Transverse colon (tissue), 4 donors: ENCODE measurements around the gene MSL2. TPM values are rescaled to one million over a fixed set of nuclear protein-coding genes. Genes with fewer than 3 reads are reported as not detected.
A peak's percentile ranks its signal among the peaks of the same experiment; 100 is the strongest.

ENCODE experiments used
- DNase-seq: peaks from one replicate; pipeline ENCODE4 v3.0.0-alpha.2; 2019
- H3K27ac ChIP-seq, 4 donors: fragments of 200-600 bp; sonication (generic); 2 replicates each; pipeline ENCODE4 v1.5.1; 2016 to 2018; ENCODE audit warnings: inconsistent platforms in 4 of 4
- H3K27me3 ChIP-seq: fragments of 200-600 bp; sonication (generic); 2 replicates; pipeline ENCODE4 v1.5.1; 2017; ENCODE audit warnings: inconsistent platforms
- H3K36me3 ChIP-seq, 4 donors: fragments of 200-600 bp; sonication (generic); 2 replicates each; pipeline ENCODE4 v1.5.1; 2017 to 2019; ENCODE audit warnings: inconsistent platforms in 4 of 4
- H3K4me1 ChIP-seq, 4 donors: fragments of 200-600 bp; sonication (generic); 2 replicates each; pipeline ENCODE4 v1.5.1; 2017 to 2020; ENCODE audit warnings: inconsistent platforms in 4 of 4
- H3K4me3 ChIP-seq, 4 donors: fragments of 200-600 bp; sonication (generic); 1 replicate in 1 of 4; 2 replicates in 3 of 4; pipeline versions ENCODE4 v1.5.1 to v1.6.1; 2017 to 2019; ENCODE audit warnings: inconsistent platforms in 4 of 4
- H3K9me3 ChIP-seq, 2 donors: fragments of 200-600 bp; sonication (generic); 2 replicates each; pipeline ENCODE4 v1.5.1; 2017 to 2019; ENCODE audit warnings: inconsistent platforms in 2 of 2
- CTCF ChIP-seq, 5 experiments: fragments of 200-600 bp in 3 of 5; fragments of 450-650 bp in 2 of 5; sonication (generic) in 3 of 5; IDR thresholded peaks; 1 replicate in 2 of 5; 2 replicates in 3 of 5; pipeline ENCODE4 v1.5.1; 2016 to 2017; ENCODE audit warnings: antibody characterized with exemption in 5 of 5, inconsistent platforms in 3 of 5, mild to moderate bottlenecking in 2 of 5, moderate library complexity in 1 of 5
- EP300 ChIP-seq: sonication (generic); formaldehyde crosslinking; IDR thresholded peaks from one replicate; pipeline ENCODE4 v1.6.1; 2017; ENCODE audit warnings: antibody characterized with exemption, low read depth
- POLR2A ChIP-seq: fragments of 450-650 bp; IDR thresholded peaks from one replicate; pipeline ENCODE4 v1.6.1; 2016; ENCODE audit warnings: antibody characterized with exemption, mild to moderate bottlenecking, moderate library complexity
- POLR2AphosphoS5 ChIP-seq, 3 donors: sonication (generic); formaldehyde crosslinking; IDR thresholded peaks; one replicate each; pipeline ENCODE4 v1.6.1; 2016; ENCODE audit warnings: antibody characterized with exemption in 3 of 3
- WGBS, 2 donors: methylation state at CpG; one replicate each; pipeline ENCODE4 v1.1.5; 2018; ENCODE audit warnings: low coverage in 1 of 2; 5-methylcytosine and 5-hydroxymethylcytosine counted together
- in situ Hi-C, 4 donors: fragments of 200-750 bp; cut with MboI; loops; one replicate each; pipeline versions ENCODE4 v1.15.0 to v1.15.1; 2017; ENCODE audit warnings: low sequenced_read_pairs in 3 of 4, low pct_ligation_motif_present in 1 of 4, low pct_unique_long_range_greater_than_20kb in 1 of 4
- intact Hi-C: fragments of 100-400 bp; cut with DNase I; formaldehyde crosslinking; loops from one replicate; pipeline ENCODE4 v1.15.1; 2023; ENCODE audit warnings: low total_unique reads
- total RNA-seq, 4 donors: library from RNA; depleted of rRNA; stranded (reverse); fragments of >200 nt; gene quantifications; one replicate each; pipeline ENCODE4 v1.1.0, GENCODE V29; 2016

Gene MSL2
- 10 to 100 TPM; 18.2 to 42.7 (median 31.7) TPM for total RNA-seq

- H3K27me3 ChIP-seq: no peaks in the 10 kb centered on the region
- peaks cover 17 to 40% (median 35%) of the 10 kb centered on the region in 4 donors for H3K4me1 ChIP-seq
- in situ Hi-C loops: no loop called here
- H3K27ac ChIP-seq: peak within 1 kb of the TSS; percentile 99 to 100 (median 100)
- intact Hi-C loops: loop anchor here (10.0 kb wide), 1 partner anchor 59 kb away; the partner anchor contains the start of gene PCCB
- no peak for TF ChIP-seq EP300
- peak in 2 of 3 donors; percentile 41 to 77 for TF ChIP-seq POLR2AphosphoS5 (IDR thresholded peaks at IDR 0.05)
- no peak for TF ChIP-seq CTCF (IDR thresholded peaks at IDR 0.05)
- TF ChIP-seq POLR2A: peak; percentile 67
- peak; percentile 79 for DNase-seq
- no peaks in the 10 kb centered on the region for H3K36me3 ChIP-seq
- H3K9me3 ChIP-seq: no peaks in the 10 kb centered on the region
- 0% methylated on average over 1 to 34 of the region's 37 CpGs for WGBS, 2 donors
- peak within 1 kb of the TSS; percentile 72 to 96 (median 86) for H3K4me3 ChIP-seq
Measured at GRCh38 chr3:136196064-136196400, at the start of gene MSL2. Gene MSL2 (minus strand): TSS chr3:136196335. CDS start chr3:136195113, 1,222 bp downstream.

GRCh38 chr3:136245691-136246090 is 49.6 kb upstream of the MSL2 start:
- Histone ChIP-seq H3K27ac (no peak overlapping the region), H3K4me1 (peaks cover 0 to 4% (median under 1%) of the 10 kb centered on the region in 4 donors), H3K36me3 (no peaks in the 10 kb centered on the region), H3K4me3 (no peak overlapping the region), H3K27me3 (no peaks in the 10 kb centered on the region), H3K9me3 (no peaks in the 10 kb centered on the region)
- DNase-seq: no peak
- 56 to 69% methylated on average over 2 to 3 of the region's 3 CpGs for whole genome bisulfite sequencing, 2 donors
- in situ Hi-C loops (no loop called here), intact Hi-C loops (no loop called here)
- TF ChIP-seq EP300 (no peak), POLR2A (no peak), CTCF (IDR thresholded peaks at IDR 0.05) (no peak), POLR2AphosphoS5 (IDR thresholded peaks at IDR 0.05) (no peak)

- Histone ChIP-seq H3K36me3 (no peaks in the 10 kb centered on the region), H3K4me1 (peaks cover 0 to 7% (median 0%) of the 10 kb centered on the region in 4 donors), H3K27ac (no peak overlapping the region), H3K9me3 (no peaks in the 10 kb centered on the region), H3K4me3 (no peak overlapping the region), H3K27me3 (no peaks in the 10 kb centered on the region)
- in situ Hi-C loops (no loop called here), intact Hi-C loops (no loop called here)
- WGBS, 2 donors: 28% methylated on average over 1 of the region's 1 CpG; no CpG with 5 or more reads in 1 of the 2 donors
- no peak for DNase-seq
- TF ChIP-seq POLR2AphosphoS5 (IDR thresholded peaks at IDR 0.05) (no peak), CTCF (IDR thresholded peaks at IDR 0.05) (no peak)
Measured at GRCh38 chr3:136239094-136239493, 43.0 kb upstream of the MSL2 start.

- no peak overlapping the region for H3K4me3 ChIP-seq
- DNase-seq: no peak
- 90% methylated on average over 2 to 4 of the region's 4 CpGs for WGBS, 2 donors
- H3K9me3 ChIP-seq: no peaks in the 10 kb centered on the region
- no peaks in the 10 kb centered on the region for H3K36me3 ChIP-seq
- TF ChIP-seq POLR2A: no peak
- no peak for TF ChIP-seq CTCF (IDR thresholded peaks at IDR 0.05)
- no peak for TF ChIP-seq POLR2AphosphoS5 (IDR thresholded peaks at IDR 0.05)
- no peak for TF ChIP-seq EP300
- intact Hi-C loops (no loop called here), in situ Hi-C loops (no loop called here)
- H3K27me3 ChIP-seq: no peaks in the 10 kb centered on the region
- H3K4me1 ChIP-seq: peaks cover 0 to 7% (median 0%) of the 10 kb centered on the region in 4 donors
- H3K27ac ChIP-seq: no peak overlapping the region
Measured at GRCh38 chr3:136237961-136238649, 42.0 kb upstream of the MSL2 start.
